Measurements from ENCODE around the gene COL4A2.

DNA sequence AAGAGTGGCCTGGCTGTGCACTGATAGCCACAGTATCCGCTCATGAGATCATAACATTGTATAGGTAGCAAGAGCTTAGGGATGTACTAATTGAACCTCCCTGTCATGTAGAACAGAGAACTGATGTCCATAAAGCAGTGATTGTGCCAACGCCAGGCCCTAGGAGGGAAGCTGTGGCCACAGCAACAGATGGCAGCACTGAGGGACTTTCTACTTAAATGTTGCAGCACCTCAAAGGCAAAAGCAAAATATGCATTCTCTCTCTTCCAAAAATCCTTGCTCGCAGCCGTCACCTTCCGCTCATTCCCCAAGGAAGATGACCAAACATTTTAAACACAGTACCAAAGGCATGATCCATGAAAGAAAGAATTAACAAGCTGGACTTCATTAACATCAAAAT, 32.4 kb upstream of the COL4A2 start:
- no peak for TF ChIP-seq FOSL1 (IDR thresholded peaks at IDR 0.05; ENCODE audit: low read depth)
- TF ChIP-seq CTCF (IDR thresholded peaks at IDR 0.05 in 2 of 3, conservative IDR thresholded peaks at IDR 0.05 in 1 of 3; ENCODE audit: borderline replicate concordance in 1 of 3, insufficient read depth in 1 of 3, low read depth in 2 of 3, low read length in 2 of 3), result peak; percentile 18 to 36 (median 31); a peak in 3 of 6 replicates
- TF ChIP-seq EZH2phosphoT487 (IDR thresholded peaks at IDR 0.05; ENCODE audit: borderline replicate concordance), result no peak
- TF ChIP-seq ELF1 (IDR thresholded peaks at IDR 0.05; ENCODE audit: borderline replicate concordance, low read depth), result no peak
- no peak for TF ChIP-seq EZH2 (IDR thresholded peaks at IDR 0.05)
- no peak for TF ChIP-seq YY1 (IDR thresholded peaks at IDR 0.05; ENCODE audit: extremely low read depth, insufficient replicate concordance, low read depth, low read length)
- TF ChIP-seq RAD21 (IDR thresholded peaks at IDR 0.05; ENCODE audit: low read depth), result peak; percentile 28; the same call in 1 of the 2 replicates
